ENCODE data around the gene RNPS1.

The RNPS1 gene

DNA sequence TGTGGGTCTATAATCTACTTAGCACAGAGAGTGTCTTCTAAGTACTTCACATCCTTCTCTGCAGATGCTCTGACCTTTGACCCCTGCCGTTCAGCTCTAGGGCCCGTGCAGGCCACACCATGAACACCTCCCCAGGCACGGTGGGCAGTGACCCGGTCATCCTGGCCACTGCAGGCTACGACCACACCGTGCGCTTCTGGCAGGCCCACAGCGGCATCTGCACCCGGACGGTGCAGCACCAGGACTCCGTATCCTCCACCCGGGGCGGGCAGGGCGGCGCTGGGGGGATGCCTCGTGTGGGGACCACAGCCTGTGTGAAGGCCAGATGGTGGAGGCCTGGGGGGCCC lies 62.0 kb downstream of the RNPS1 start:
- Histone ChIP-seq H3K4me3 (ENCODE audit: insufficient read depth, low read length, poor library complexity, severe bottlenecking) (peak overlapping the region; percentile 86), H3K9me3 (ENCODE audit: insufficient read depth, low read length) (no peaks in the 10 kb centered on the region), H3K27ac (ENCODE audit: low read depth, low read length) (peak overlapping the region; percentile 74), H3K9ac (ENCODE audit: low read length) (peak overlapping the region; percentile 90), H3K79me2 (ENCODE audit: insufficient read depth, low read length) (peaks cover 8% of the 10 kb centered on the region; the same call in 1 of the 2 replicates), H3K36me3 (ENCODE audit: low read length) (no peaks in the 10 kb centered on the region), H2AFZ (ENCODE audit: low read depth, low read length, severe bottlenecking) (peak overlapping the region; percentile 9), H3K9me2 (replicated peaks; ENCODE audit: insufficient read depth, low read length) (no peaks in the 10 kb centered on the region), H3F3A (ENCODE audit: insufficient read depth) (no peaks in the 10 kb centered on the region), H4K20me1 (ENCODE audit: low read depth, low read length) (no peaks in the 10 kb centered on the region), H3K4me2 (ENCODE audit: low read depth, low read length, poor library complexity, severe bottlenecking) (peak overlapping the region; percentile 79), H3K27me3 (ENCODE audit: low read length) (no peaks in the 10 kb centered on the region)
- TF ChIP-seq, protein P1, sequence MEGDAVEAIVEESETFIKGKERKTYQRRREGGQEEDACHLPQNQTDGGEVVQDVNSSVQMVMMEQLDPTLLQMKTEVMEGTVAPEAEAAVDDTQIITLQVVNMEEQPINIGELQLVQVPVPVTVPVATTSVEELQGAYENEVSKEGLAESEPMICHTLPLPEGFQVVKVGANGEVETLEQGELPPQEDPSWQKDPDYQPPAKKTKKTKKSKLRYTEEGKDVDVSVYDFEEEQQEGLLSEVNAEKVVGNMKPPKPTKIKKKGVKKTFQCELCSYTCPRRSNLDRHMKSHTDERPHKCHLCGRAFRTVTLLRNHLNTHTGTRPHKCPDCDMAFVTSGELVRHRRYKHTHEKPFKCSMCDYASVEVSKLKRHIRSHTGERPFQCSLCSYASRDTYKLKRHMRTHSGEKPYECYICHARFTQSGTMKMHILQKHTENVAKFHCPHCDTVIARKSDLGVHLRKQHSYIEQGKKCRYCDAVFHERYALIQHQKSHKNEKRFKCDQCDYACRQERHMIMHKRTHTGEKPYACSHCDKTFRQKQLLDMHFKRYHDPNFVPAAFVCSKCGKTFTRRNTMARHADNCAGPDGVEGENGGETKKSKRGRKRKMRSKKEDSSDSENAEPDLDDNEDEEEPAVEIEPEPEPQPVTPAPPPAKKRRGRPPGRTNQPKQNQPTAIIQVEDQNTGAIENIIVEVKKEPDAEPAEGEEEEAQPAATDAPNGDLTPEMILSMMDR (IDR thresholded peaks at IDR 0.05; ENCODE audit: insufficient read depth, low read length, poor library complexity, severe bottlenecking): no peak
- TF ChIP-seq EZH2phosphoT487 (conservative IDR thresholded peaks at IDR 0.05; ENCODE audit: low read length): no peak

DNA sequence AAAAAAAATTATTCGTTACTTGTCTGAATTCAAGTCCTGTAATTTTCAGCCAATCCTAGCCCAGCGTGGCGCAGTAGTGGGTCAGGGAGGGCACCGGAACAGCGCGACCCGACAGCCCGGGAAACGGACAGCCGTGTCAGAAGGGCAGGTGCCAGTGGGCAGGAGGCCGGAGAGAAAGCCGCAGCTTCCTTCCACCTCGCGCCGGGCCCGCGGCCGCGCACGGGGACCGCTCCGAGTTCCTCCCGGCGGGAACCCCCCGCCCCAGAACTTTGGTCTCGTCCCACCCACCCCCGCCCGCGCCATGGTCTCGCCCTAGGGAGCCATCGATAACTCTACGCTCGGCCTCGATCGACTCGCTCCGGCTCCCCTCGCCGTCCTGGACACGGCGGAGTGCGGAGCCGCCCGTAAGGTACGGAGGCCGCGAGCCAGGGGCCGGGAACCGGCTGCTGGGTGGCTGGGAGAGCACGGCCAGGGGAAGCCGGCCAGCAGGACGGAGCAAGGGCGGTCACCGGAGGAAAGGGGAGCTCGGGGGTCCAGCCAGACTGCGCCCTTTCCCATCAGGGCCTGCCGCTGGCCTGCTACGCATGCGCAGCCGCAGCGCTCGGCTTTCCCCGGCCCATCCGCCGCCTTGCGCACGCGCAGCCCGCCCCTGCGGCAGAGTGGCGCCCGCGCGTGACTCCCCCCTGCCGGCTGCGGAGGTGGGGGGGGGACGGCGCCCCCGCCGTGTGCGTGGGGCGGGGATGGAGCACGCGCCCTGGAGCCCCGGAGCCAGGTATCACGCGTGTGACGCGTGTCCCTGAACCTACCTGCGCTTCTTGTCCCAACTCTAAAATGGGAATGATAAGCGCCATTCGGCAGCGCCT lies 62.6 kb downstream of the RNPS1 start, which contains the start of gene MLST8:
Gene MLST8, plus strand, starts transcription at position 351 of the 863 bp plus-strand sequence. CDS start 632 bp downstream, outside the sequence.
- Histone ChIP-seq H3K4me2 (ENCODE audit: low read depth, low read length, poor library complexity, severe bottlenecking) (peak within 1 kb of the TSS; percentile 79), H3K9me2 (replicated peaks; ENCODE audit: insufficient read depth, low read length) (no peaks in the 10 kb centered on the region), H3K27ac (ENCODE audit: low read depth, low read length) (peak within 1 kb of the TSS; percentile 74), H3K9me3 (ENCODE audit: insufficient read depth, low read length) (no peaks in the 10 kb centered on the region), H3K9ac (ENCODE audit: low read length) (peak within 1 kb of the TSS; percentile 90), H3K79me2 (ENCODE audit: insufficient read depth, low read length) (peaks cover 8% of the 10 kb centered on the region; the same call in 1 of the 2 replicates), H3K27me3 (ENCODE audit: low read length) (no peaks in the 10 kb centered on the region), H3K36me3 (ENCODE audit: low read length) (no peaks in the 10 kb centered on the region), H2AFZ (ENCODE audit: low read depth, low read length, severe bottlenecking) (peak within 1 kb of the TSS; percentile 90), H4K20me1 (ENCODE audit: low read depth, low read length) (no peaks in the 10 kb centered on the region), H3F3A (ENCODE audit: insufficient read depth) (no peaks in the 10 kb centered on the region), H3K4me3 (ENCODE audit: insufficient read depth, low read length, poor library complexity, severe bottlenecking) (peak within 1 kb of the TSS; percentile 86)
- TF ChIP-seq, protein P1 (IDR thresholded peaks at IDR 0.05; ENCODE audit: insufficient read depth, low read length, poor library complexity, severe bottlenecking): no peak
- no peak for TF ChIP-seq EZH2phosphoT487 (conservative IDR thresholded peaks at IDR 0.05; ENCODE audit: low read length)

DNA sequence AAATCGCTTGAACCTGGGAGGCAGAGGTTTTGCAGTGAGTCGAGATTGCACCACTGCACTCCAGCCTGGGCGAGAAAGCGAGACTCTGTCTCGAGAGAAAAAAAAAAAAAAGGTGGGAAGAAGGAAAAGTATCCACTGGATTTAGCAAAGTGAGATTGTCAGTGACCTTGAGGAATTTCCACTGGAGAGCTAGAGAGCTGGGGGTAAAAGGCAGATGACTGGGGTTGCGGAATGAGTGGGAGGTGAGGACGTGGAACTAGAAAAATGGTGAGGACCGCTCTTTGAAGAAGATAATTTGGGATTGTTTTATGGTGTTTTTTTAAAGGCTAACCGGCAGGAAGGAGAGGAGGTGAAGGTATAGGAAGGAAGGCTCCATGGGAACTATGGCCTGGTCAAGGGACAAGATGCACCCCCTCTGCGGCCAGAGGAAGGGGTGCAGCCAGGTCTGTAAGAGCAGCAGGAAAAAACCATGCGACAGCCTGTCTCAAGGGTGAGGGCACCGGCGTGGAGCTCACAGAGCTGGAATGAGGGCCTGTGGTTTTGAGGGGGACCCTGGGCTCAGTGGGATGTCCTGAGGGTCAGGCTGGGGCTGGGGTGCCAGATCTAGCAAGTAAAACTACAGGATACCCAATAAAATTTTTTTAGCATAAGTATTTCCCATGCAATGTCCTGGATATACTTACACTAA lies 63.4 kb downstream of the RNPS1 start:
- peak overlapping the region; percentile 74 for H3K27ac ChIP-seq (ENCODE audit: low read depth, low read length)

More for the DNA sequence above, 63.4 kb downstream of the RNPS1 start:
- no peaks in the 10 kb centered on the region for H3K9me2 ChIP-seq (replicated peaks; ENCODE audit: insufficient read depth, low read length)
- no peaks in the 10 kb centered on the region for H3F3A ChIP-seq (ENCODE audit: insufficient read depth)
- no peaks in the 10 kb centered on the region for H3K27me3 ChIP-seq (ENCODE audit: low read length)
- peaks cover 8% of the 10 kb centered on the region; the same call in 1 of the 2 replicates for H3K79me2 ChIP-seq (ENCODE audit: insufficient read depth, low read length)
- peak overlapping the region; percentile 86 for H3K4me3 ChIP-seq (ENCODE audit: insufficient read depth, low read length, poor library complexity, severe bottlenecking)
- H3K36me3 ChIP-seq (ENCODE audit: low read length): no peaks in the 10 kb centered on the region
- H3K4me2 ChIP-seq (ENCODE audit: low read depth, low read length, poor library complexity, severe bottlenecking): peak overlapping the region; percentile 79
- peak overlapping the region; percentile 90 for H3K9ac ChIP-seq (ENCODE audit: low read length)
- peak overlapping the region; percentile 90 for H2AFZ ChIP-seq (ENCODE audit: low read depth, low read length, severe bottlenecking)
- no peaks in the 10 kb centered on the region for H3K9me3 ChIP-seq (ENCODE audit: insufficient read depth, low read length)
- H4K20me1 ChIP-seq (ENCODE audit: low read depth, low read length): no peaks in the 10 kb centered on the region
- no peak for TF ChIP-seq EZH2phosphoT487 (conservative IDR thresholded peaks at IDR 0.05; ENCODE audit: low read length)
- TF ChIP-seq, protein P1 (IDR thresholded peaks at IDR 0.05; ENCODE audit: insufficient read depth, low read length, poor library complexity, severe bottlenecking): no peak
